GM06990 (cell line): ENCODE results near the gene VCP.

Experiments
- DNase-seq: peaks from one replicate; pipeline ENCODE4 v3.0.0-alpha.2; 2011; ENCODE audit not compliant: insufficient read length; ENCODE audit errors: extremely low read depth
- H3K27me3 ChIP-seq: replicated peaks from 2 replicates; pipeline ENCODE4 v1.6.0; 2011; ENCODE audit warnings: low read length; ENCODE audit not compliant: control insufficient read depth, insufficient read depth
- H3K36me3 ChIP-seq: 2 replicates; pipeline ENCODE4 v1.5.1; 2011; ENCODE audit warnings: low read length; ENCODE audit not compliant: control insufficient read depth, insufficient read depth
- H3K4me3 ChIP-seq: replicated peaks from 2 replicates; pipeline ENCODE4 v1.5.1; 2011; ENCODE audit warnings: low read depth, mild to moderate bottlenecking, control low read depth, low read length
- TF ChIP-seq, protein P1 (sequence below): IDR thresholded peaks from 2 replicates; pipeline ENCODE4 v1.5.1; 2011; ENCODE audit warnings: low read length, control low read depth, mild to moderate bottlenecking, inconsistent platforms; ENCODE audit not compliant: insufficient read depth, poor library complexity, severe bottlenecking

VCP gene

DNA sequence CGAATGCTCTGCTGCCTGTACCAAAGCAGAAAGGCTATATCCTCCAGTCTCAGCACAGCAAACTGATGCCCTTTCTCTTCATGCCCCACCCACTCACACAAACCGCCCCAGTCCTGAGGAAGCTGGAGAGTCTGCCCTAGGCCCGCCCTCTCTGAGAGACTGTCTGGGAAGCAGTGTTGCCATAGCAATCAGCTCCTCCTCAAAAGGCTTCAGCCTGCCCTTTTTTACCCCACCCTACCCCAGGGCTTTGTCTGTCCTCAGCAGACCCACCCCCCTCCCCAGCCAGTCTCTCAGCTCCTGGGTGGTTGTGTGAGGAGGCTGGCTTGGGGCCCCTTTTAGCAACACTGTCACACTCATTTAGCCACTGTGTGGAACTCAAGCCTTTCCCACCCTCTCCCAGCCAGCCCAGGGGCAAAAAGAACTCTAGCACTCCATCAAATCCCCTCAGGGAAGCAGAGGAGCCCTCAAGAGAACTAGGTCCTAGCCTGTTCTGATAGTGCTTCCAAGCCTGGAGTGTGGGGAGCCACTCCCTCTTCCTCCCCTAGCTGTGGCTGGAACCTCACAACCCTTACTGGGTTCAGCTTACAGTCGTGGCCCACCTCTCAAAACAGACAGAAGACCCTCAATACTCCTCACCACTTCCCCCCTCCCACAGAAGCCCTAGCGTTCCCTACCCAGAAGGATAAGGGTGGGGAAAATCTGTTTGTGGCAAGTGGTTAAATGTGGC, 41.9 kb upstream of the VCP start:
- peak; percentile 33 for DNase-seq
- TF ChIP-seq, protein P1, sequence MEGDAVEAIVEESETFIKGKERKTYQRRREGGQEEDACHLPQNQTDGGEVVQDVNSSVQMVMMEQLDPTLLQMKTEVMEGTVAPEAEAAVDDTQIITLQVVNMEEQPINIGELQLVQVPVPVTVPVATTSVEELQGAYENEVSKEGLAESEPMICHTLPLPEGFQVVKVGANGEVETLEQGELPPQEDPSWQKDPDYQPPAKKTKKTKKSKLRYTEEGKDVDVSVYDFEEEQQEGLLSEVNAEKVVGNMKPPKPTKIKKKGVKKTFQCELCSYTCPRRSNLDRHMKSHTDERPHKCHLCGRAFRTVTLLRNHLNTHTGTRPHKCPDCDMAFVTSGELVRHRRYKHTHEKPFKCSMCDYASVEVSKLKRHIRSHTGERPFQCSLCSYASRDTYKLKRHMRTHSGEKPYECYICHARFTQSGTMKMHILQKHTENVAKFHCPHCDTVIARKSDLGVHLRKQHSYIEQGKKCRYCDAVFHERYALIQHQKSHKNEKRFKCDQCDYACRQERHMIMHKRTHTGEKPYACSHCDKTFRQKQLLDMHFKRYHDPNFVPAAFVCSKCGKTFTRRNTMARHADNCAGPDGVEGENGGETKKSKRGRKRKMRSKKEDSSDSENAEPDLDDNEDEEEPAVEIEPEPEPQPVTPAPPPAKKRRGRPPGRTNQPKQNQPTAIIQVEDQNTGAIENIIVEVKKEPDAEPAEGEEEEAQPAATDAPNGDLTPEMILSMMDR, result no peak
- Histone ChIP-seq H3K36me3 (no peaks in the 10 kb centered on the region), H3K27me3 (no peaks in the 10 kb centered on the region), H3K4me3 (peak overlapping the region; percentile 84)

GRCh38 chr9:35112257-35113020, 40.0 kb upstream of the VCP start:
- DNase-seq, result no peak
- Histone ChIP-seq H3K4me3 (no peak overlapping the region), H3K36me3 (no peaks in the 10 kb centered on the region), H3K27me3 (no peaks in the 10 kb centered on the region)
- TF ChIP-seq, protein P1, result no peak

GRCh38 chr9:35111001-35111933, 38.8 kb upstream of the VCP start:
- Histone ChIP-seq H3K36me3 (peaks cover 3% of the 10 kb centered on the region; the same call in 1 of the 2 replicates), H3K27me3 (no peaks in the 10 kb centered on the region), H3K4me3 (peak overlapping the region; percentile 77)
- peak; percentile 94 for DNase-seq
- TF ChIP-seq, protein P1, result no peak

DNA sequence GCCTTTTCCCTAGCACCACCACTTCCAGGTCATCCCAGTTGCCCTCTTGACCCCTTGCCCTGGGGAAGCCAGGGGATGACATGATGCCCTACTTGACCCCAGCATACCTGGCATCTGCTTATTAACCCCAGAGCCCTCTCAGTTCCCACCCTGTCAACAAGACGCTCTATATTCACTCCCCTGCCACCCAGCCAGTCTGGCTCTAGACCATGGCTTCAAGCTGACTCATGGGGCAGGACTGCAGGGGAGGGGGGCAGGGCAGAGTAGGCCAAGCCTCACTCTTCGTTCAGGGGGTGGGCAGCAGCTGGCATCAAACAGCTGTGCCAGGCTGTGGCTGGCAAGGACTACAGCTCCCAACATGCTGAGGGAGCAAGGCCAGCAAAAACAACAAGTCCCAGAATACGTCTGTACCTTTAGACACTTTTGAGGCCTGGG, 37.9 kb upstream of the VCP start:
- TF ChIP-seq, protein P1, result no peak
- Histone ChIP-seq H3K27me3 (no peaks in the 10 kb centered on the region), H3K36me3 (peaks cover 9% of the 10 kb centered on the region), H3K4me3 (no peak overlapping the region)
- no peak for DNase-seq

DNA sequence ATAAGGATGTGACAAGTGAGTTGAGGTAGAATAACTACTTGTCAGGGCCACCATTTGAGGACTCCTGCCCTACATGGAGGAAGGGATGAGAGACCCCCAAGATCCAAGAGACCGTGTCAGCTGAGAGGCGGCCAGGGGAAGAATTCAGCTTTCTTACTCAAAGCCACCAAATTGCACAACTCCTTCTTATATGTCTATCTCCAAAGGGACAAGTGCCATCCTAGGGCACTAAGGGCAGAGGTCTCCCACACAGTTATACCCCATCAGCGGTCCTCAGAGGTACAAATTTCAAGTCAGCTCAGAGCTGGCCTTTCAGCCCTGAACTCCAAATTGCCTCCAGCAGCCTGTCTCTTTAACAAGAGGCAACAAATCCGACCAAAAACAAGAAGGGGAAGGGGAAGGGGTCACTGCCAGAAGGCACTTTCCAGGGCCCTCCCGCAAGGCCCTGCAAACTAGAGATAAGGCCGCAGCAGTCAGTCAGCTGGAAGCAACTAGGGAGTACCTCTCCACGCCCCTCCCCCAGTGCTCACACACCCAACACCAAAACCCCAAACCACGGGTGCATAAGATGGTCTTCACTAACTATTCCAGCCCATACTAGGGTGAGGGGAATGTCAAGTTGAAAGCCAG, 36.6 kb upstream of the VCP start:
- TF ChIP-seq, protein P1, result no peak
- H3K27me3 ChIP-seq, result no peaks in the 10 kb centered on the region
- H3K4me3 ChIP-seq, result no peak overlapping the region
- peaks cover 9% of the 10 kb centered on the region for H3K36me3 ChIP-seq
- DNase-seq, result no peak
